GOT3 (cell line): Measurements from ENCODE around the gene AAK1.
"Not testable (repeated sequence)": the region's sequence is repeated elsewhere in the genome, so short reads cannot be mapped to it uniquely, and the experiment has no call there.

ENCODE experiments used
- DNase-seq: peaks from one replicate; lab custom pipeline; 2025; ENCODE audit warnings: mixed read lengths; lab: John Stamatoyannopoulos, UW

Gene AAK1

GRCh38 chr2:69625078-69625795, 18.3 kb downstream of the AAK1 start:
- DNase-seq = no peak

- no peak for DNase-seq
Measured at GRCh38 chr2:69624611-69625010, 18.9 kb downstream of the AAK1 start.

- no peak for DNase-seq
Measured at GRCh38 chr2:69624131-69624530, 19.4 kb downstream of the AAK1 start.

GRCh38 chr2:69623236-69623635, 20.3 kb downstream of the AAK1 start:
- DNase-seq = no peak

- DNase-seq = not testable (repeated sequence)
Measured at GRCh38 chr2:69622805-69623204, 20.7 kb downstream of the AAK1 start.

- not testable (repeated sequence) for DNase-seq
Measured at GRCh38 chr2:69622017-69622540, 21.5 kb downstream of the AAK1 start.

GRCh38 chr2:69621440-69621839, 22.1 kb downstream of the AAK1 start:
- DNase-seq = no peak

GRCh38 chr2:69620870-69621269, 22.7 kb downstream of the AAK1 start:
- DNase-seq = no peak

GRCh38 chr2:69619725-69620124, 23.8 kb downstream of the AAK1 start:
- DNase-seq = no peak

GRCh38 chr2:69618362-69618761, 25.2 kb downstream of the AAK1 start:
- no peak for DNase-seq

GRCh38 chr2:69617744-69618143, 25.8 kb downstream of the AAK1 start:
- DNase-seq = no peak

GRCh38 chr2:69616755-69617154, 26.8 kb downstream of the AAK1 start:
- no peak for DNase-seq

- no peak for DNase-seq
Measured at GRCh38 chr2:69615969-69616368, 27.6 kb downstream of the AAK1 start.

- no peak for DNase-seq
Measured at GRCh38 chr2:69615078-69615625, 28.4 kb downstream of the AAK1 start.

GRCh38 chr2:69612707-69613106, 30.8 kb downstream of the AAK1 start:
- no peak for DNase-seq

GRCh38 chr2:69612200-69612599, 31.3 kb downstream of the AAK1 start:
- DNase-seq = no peak

- DNase-seq = no peak
Measured at GRCh38 chr2:69608109-69608508, 35.4 kb downstream of the AAK1 start.

- not testable (repeated sequence) for DNase-seq
Measured at GRCh38 chr2:69606771-69607170, 36.8 kb downstream of the AAK1 start.

- no peak for DNase-seq
Measured at GRCh38 chr2:69605284-69605683, 38.3 kb downstream of the AAK1 start.

GRCh38 chr2:69604836-69605235, 38.7 kb downstream of the AAK1 start:
- DNase-seq = no peak

- DNase-seq = no peak
Measured at GRCh38 chr2:69604026-69604678, 39.4 kb downstream of the AAK1 start.

- DNase-seq = no peak
Measured at GRCh38 chr2:69603146-69603743, 40.3 kb downstream of the AAK1 start.

- DNase-seq = no peak
Measured at GRCh38 chr2:69601179-69601612, 42.3 kb downstream of the AAK1 start.
